ENCODE data around the gene HES5.

DNA sequence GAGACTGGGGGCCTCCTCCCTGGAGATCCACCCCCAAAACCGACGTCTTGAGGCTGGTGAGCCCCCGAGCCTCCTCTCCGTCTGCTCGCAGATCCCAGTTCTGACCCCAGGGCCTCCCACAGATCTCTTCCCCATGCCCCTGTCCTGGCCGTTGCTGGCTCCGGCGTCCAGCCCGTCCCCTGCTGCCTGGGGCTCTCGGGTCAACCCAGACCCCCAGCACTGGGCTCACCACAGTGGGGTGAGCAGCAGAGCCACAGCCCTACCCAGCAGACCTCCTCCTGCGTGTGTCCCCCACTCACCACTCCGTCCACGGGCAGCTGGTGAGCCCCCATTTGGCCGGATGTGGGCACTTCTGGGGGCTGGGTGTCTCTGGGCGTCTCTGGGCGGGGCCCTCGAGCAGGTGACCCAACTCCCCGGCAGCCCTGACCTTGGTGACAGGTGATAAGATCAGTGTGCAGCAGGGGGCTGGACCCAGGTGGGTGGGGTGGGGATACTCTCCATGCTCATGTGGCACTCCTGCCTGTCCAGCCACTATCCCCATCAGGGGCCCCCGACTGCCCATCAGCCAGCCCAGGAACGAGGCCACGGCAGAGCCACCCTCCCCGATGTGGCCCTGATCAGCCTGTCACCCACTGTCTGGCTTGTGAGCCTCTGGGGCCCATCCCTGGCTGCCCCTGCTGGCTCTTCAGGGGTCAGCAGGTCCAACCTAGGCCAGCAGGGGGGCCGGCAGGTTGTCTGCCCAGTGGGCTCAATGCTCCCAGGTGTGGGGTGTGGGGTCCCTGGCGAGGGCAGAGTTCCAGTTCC, 26.8 kb upstream of the HES5 start:
- TF ChIP-seq, protein P1, sequence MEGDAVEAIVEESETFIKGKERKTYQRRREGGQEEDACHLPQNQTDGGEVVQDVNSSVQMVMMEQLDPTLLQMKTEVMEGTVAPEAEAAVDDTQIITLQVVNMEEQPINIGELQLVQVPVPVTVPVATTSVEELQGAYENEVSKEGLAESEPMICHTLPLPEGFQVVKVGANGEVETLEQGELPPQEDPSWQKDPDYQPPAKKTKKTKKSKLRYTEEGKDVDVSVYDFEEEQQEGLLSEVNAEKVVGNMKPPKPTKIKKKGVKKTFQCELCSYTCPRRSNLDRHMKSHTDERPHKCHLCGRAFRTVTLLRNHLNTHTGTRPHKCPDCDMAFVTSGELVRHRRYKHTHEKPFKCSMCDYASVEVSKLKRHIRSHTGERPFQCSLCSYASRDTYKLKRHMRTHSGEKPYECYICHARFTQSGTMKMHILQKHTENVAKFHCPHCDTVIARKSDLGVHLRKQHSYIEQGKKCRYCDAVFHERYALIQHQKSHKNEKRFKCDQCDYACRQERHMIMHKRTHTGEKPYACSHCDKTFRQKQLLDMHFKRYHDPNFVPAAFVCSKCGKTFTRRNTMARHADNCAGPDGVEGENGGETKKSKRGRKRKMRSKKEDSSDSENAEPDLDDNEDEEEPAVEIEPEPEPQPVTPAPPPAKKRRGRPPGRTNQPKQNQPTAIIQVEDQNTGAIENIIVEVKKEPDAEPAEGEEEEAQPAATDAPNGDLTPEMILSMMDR (conservative IDR thresholded peaks at IDR 0.05; ENCODE audit: low read length), result no peak
- TF ChIP-seq EZH2phosphoT487 (IDR thresholded peaks at IDR 0.05; ENCODE audit: borderline replicate concordance, low read depth, low read length), result no peak
